GM23338 (cell line): ENCODE measurements around the gene DNASE1. TPM values are rescaled to one million over a fixed set of nuclear protein-coding genes. Genes with fewer than 3 reads are reported as not detected.

Source experiments
- ATAC-seq: fragments of 200-7000 bp; cut with Tn5 transposase; 3 replicates; pipeline ENCODE4 v1.9.1; 2020
- DNase-seq: peaks from one replicate; pipeline ENCODE4 v3.0.0-alpha.2; 2015; ENCODE audit warnings: low spot score
- H2AFZ ChIP-seq: fragments of 200-600 bp; sonication (generic); 2 replicates; pipeline ENCODE4 v1.8.0; 2016; ENCODE audit warnings: antibody characterized with exemption, mild to moderate bottlenecking, moderate library complexity
- H3F3A ChIP-seq: fragments of 200-600 bp; sonication (generic); replicated peaks from 2 replicates; pipeline ENCODE4 v1.8.0; 2017; ENCODE audit warnings: antibody characterized with exemption, mixed run types, low read depth
- H3K27ac ChIP-seq: fragments of 200-600 bp; sonication (generic); 2 replicates; pipeline ENCODE4 v1.6.1; 2016; ENCODE audit warnings: low read depth
- H3K27me3 ChIP-seq: fragments of 200-600 bp; sonication (generic); 2 replicates; pipeline ENCODE4 v1.8.0; 2016; ENCODE audit warnings: mild to moderate bottlenecking, mixed run types, moderate library complexity; ENCODE audit not compliant: insufficient read depth
- H3K36me3 ChIP-seq: fragments of 200-600 bp; sonication (generic); 2 replicates; pipeline ENCODE4 v1.8.0; 2016; ENCODE audit warnings: mild to moderate bottlenecking; ENCODE audit not compliant: insufficient read depth
- H3K4me1 ChIP-seq: fragments of 200-600 bp; sonication (generic); 2 replicates; pipeline ENCODE4 v1.8.0; 2016; ENCODE audit warnings: mild to moderate bottlenecking, moderate library complexity; ENCODE audit not compliant: insufficient read depth
- H3K4me2 ChIP-seq: fragments of 200-600 bp; sonication (generic); 2 replicates; pipeline ENCODE4 v1.7.1; 2017; ENCODE audit warnings: mixed run types
- H3K4me3 ChIP-seq: fragments of 200-600 bp; sonication (generic); 2 replicates; pipeline ENCODE4 v1.6.1; 2016; ENCODE audit warnings: mixed run types
- H3K79me2 ChIP-seq: fragments of 200-600 bp; sonication (generic); replicated peaks from 2 replicates; pipeline ENCODE4 v1.8.0; 2017; ENCODE audit warnings: mild to moderate bottlenecking; ENCODE audit not compliant: insufficient read depth
- H3K9me2 ChIP-seq: fragments of 200-600 bp; sonication (generic); 2 replicates; pipeline ENCODE4 v1.8.0; 2017; ENCODE audit not compliant: insufficient read depth
- H4K20me1 ChIP-seq: fragments of 200-600 bp; sonication (generic); replicated peaks from 2 replicates; pipeline ENCODE4 v1.8.0; 2017; ENCODE audit warnings: mild to moderate bottlenecking; ENCODE audit not compliant: insufficient read depth
- H3K27ac Mint-ChIP-seq: 2 replicates; pipeline ENCODE4 v1.8.0; 2020; ENCODE audit warnings: inconsistent platforms, mild to moderate bottlenecking, moderate library complexity, mixed read lengths
- H3K27me3 Mint-ChIP-seq: 3 replicates; pipeline ENCODE4 v1.8.0; 2022; ENCODE audit warnings: low read depth, mild to moderate bottlenecking, moderate library complexity, mixed read lengths, inconsistent platforms; ENCODE audit not compliant: insufficient read depth, poor library complexity
- H3K36me3 Mint-ChIP-seq: 3 replicates; pipeline ENCODE4 v1.8.0; 2021; ENCODE audit warnings: low read depth, mild to moderate bottlenecking, inconsistent platforms, moderate library complexity, mixed read lengths
- H3K4me1 Mint-ChIP-seq: 3 replicates; pipeline ENCODE4 v1.8.0; 2020; ENCODE audit warnings: mild to moderate bottlenecking, inconsistent platforms, mixed read lengths
- H3K4me3 Mint-ChIP-seq: 3 replicates; pipeline ENCODE4 v1.8.0; 2021; ENCODE audit warnings: moderate library complexity, mild to moderate bottlenecking, inconsistent platforms, mixed read lengths
- H3K9me3 Mint-ChIP-seq: 3 replicates; pipeline ENCODE4 v1.8.0; 2020; ENCODE audit warnings: moderate library complexity, mild to moderate bottlenecking, inconsistent platforms, mixed read lengths
- NANOG ChIP-seq: IDR thresholded peaks from 2 replicates; pipeline ENCODE4 v1.6.1; 2016; ENCODE audit warnings: antibody characterized with exemption, borderline replicate concordance
- STAT1 ChIP-seq: IDR thresholded peaks from one replicate; pipeline ENCODE4 v1.6.1; 2016; ENCODE audit warnings: antibody characterized with exemption; ENCODE audit not compliant: unreplicated experiment
- ZNF114 ChIP-seq: fragments of 250-450 bp; sonication (Bioruptor Pico); IDR thresholded peaks from 2 replicates; pipeline ENCODE4 v1.5.0; 2020; ENCODE audit warnings: mild to moderate bottlenecking, moderate library complexity
- polyA plus RNA-seq: library from polyadenylated mRNA; unstranded; fragments of >200 nt; fragmentation: Nextera tagmentation; extraction: Ambion mirVana; gene quantifications from 2 replicates; pipeline ENCODE4 v1.2.1, GENCODE V29; 2016
- total RNA-seq: library from RNA; depleted of rRNA; stranded (reverse); fragments of >200 nt; shearing (Covaris generic); gene quantifications from 2 replicates; pipeline ENCODE4 v1.2.3, GENCODE V29; 2014
- TF ChIP-seq, protein P1 (sequence below): fragments of 250-450 bp; sonication (Bioruptor Pico); IDR thresholded peaks from 2 replicates; pipeline ENCODE4 v1.5.0; 2020; ENCODE audit warnings: mild to moderate bottlenecking, moderate library complexity
- TF ChIP-seq, protein P2 (sequence below): IDR thresholded peaks from one replicate; pipeline ENCODE4 v1.6.1; 2018; ENCODE audit warnings: antibody characterized with exemption; ENCODE audit not compliant: unreplicated experiment

DNASE1 gene
- total and polyA plus RNA-seq, 2 experiments from 2014 or later, result 7.9 to 23.0 TPM

GRCh38 chr16:3655030-3655395 lies 522 bp downstream of the DNASE1 start (continued):
- TF ChIP-seq, protein P1, sequence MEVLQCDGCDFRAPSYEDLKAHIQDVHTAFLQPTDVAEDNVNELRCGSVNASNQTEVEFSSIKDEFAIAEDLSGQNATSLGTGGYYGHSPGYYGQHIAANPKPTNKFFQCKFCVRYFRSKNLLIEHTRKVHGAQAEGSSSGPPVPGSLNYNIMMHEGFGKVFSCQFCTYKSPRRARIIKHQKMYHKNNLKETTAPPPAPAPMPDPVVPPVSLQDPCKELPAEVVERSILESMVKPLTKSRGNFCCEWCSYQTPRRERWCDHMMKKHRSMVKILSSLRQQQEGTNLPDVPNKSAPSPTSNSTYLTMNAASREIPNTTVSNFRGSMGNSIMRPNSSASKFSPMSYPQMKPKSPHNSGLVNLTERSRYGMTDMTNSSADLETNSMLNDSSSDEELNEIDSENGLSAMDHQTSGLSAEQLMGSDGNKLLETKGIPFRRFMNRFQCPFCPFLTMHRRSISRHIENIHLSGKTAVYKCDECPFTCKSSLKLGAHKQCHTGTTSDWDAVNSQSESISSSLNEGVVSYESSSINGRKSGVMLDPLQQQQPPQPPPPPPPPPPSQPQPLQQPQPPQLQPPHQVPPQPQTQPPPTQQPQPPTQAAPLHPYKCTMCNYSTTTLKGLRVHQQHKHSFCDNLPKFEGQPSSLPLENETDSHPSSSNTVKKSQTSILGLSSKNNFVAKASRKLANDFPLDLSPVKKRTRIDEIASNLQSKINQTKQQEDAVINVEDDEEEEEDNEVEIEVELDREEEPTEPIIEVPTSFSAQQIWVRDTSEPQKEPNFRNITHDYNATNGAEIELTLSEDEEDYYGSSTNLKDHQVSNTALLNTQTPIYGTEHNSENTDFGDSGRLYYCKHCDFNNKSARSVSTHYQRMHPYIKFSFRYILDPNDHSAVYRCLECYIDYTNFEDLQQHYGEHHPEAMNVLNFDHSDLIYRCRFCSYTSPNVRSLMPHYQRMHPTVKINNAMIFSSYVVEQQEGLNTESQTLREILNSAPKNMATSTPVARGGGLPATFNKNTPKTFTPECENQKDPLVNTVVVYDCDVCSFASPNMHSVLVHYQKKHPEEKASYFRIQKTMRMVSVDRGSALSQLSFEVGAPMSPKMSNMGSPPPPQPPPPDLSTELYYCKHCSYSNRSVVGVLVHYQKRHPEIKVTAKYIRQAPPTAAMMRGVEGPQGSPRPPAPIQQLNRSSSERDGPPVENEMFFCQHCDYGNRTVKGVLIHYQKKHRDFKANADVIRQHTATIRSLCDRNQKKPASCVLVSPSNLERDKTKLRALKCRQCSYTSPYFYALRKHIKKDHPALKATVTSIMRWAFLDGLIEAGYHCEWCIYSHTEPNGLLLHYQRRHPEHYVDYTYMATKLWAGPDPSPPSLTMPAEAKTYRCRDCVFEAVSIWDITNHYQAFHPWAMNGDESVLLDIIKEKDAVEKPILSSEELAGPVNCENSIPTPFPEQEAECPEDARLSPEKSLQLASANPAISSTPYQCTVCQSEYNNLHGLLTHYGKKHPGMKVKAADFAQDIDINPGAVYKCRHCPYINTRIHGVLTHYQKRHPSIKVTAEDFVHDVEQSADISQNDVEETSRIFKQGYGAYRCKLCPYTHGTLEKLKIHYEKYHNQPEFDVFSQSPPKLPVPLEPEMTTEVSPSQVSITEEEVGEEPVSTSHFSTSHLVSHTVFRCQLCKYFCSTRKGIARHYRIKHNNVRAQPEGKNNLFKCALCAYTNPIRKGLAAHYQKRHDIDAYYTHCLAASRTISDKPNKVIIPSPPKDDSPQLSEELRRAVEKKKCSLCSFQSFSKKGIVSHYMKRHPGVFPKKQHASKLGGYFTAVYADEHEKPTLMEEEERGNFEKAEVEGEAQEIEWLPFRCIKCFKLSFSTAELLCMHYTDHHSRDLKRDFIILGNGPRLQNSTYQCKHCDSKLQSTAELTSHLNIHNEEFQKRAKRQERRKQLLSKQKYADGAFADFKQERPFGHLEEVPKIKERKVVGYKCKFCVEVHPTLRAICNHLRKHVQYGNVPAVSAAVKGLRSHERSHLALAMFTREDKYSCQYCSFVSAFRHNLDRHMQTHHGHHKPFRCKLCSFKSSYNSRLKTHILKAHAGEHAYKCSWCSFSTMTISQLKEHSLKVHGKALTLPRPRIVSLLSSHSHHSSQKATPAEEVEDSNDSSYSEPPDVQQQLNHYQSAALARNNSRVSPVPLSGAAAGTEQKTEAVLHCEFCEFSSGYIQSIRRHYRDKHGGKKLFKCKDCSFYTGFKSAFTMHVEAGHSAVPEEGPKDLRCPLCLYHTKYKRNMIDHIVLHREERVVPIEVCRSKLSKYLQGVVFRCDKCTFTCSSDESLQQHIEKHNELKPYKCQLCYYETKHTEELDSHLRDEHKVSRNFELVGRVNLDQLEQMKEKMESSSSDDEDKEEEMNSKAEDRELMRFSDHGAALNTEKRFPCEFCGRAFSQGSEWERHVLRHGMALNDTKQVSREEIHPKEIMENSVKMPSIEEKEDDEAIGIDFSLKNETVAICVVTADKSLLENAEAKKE (CRISPR knock-in tag), result no peak
- TF ChIP-seq STAT1, result no peak

- Histone ChIP-seq H3K4me2 (no peak overlapping the region), H3K36me3 (peaks cover 15% of the 10 kb centered on the region; the same call in 1 of the 2 replicates), H2AFZ (no peak overlapping the region), H3K27ac (peak overlapping the region; percentile 74; the same call in 1 of the 2 replicates), H3K4me3 (no peak overlapping the region), H3K9me2 (no peaks in the 10 kb centered on the region), H3K79me2 (no peaks in the 10 kb centered on the region), H4K20me1 (no peaks in the 10 kb centered on the region; the same call in none of the 2 replicates), H3K27me3 (no peaks in the 10 kb centered on the region), H3K4me1 (peaks cover 7% of the 10 kb centered on the region), H3F3A (peaks cover 27% of the 10 kb centered on the region; the same call in 1 of the 2 replicates)
- Mint-ChIP-seq H3K27ac (peak overlapping the region; percentile 88; the same call in 1 of the 2 replicates), H3K9me3 (no peaks in the 10 kb centered on the region), H3K4me1 (peaks cover 30% of the 10 kb centered on the region; the same call in 2 of the 3 replicates), H3K4me3 (no peak overlapping the region), H3K36me3 (peaks cover 82% of the 10 kb centered on the region), H3K27me3 (peaks cover 22% of the 10 kb centered on the region)
- DNase-seq (no peak), ATAC-seq (no peak)
- TF ChIP-seq NANOG (no peak), ZNF114 (no peak)
- TF ChIP-seq, protein P2, sequence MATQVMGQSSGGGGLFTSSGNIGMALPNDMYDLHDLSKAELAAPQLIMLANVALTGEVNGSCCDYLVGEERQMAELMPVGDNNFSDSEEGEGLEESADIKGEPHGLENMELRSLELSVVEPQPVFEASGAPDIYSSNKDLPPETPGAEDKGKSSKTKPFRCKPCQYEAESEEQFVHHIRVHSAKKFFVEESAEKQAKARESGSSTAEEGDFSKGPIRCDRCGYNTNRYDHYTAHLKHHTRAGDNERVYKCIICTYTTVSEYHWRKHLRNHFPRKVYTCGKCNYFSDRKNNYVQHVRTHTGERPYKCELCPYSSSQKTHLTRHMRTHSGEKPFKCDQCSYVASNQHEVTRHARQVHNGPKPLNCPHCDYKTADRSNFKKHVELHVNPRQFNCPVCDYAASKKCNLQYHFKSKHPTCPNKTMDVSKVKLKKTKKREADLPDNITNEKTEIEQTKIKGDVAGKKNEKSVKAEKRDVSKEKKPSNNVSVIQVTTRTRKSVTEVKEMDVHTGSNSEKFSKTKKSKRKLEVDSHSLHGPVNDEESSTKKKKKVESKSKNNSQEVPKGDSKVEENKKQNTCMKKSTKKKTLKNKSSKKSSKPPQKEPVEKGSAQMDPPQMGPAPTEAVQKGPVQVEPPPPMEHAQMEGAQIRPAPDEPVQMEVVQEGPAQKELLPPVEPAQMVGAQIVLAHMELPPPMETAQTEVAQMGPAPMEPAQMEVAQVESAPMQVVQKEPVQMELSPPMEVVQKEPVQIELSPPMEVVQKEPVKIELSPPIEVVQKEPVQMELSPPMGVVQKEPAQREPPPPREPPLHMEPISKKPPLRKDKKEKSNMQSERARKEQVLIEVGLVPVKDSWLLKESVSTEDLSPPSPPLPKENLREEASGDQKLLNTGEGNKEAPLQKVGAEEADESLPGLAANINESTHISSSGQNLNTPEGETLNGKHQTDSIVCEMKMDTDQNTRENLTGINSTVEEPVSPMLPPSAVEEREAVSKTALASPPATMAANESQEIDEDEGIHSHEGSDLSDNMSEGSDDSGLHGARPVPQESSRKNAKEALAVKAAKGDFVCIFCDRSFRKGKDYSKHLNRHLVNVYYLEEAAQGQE, result no peak
These were observed 1.1 kb downstream of the DNASE1 start for GRCh38 chr16:3655396-3656159.
